ENCODE results near the gene ERICH6.
A peak's percentile ranks its signal among the peaks of the same experiment; 100 is the strongest.
"Not testable (repeated sequence)": the region's sequence is repeated elsewhere in the genome, so short reads cannot be mapped to it uniquely, and the experiment has no call there.

Gene ERICH6

GRCh38 chr3:150681057-150681456 is 22.7 kb downstream of the ERICH6 start:
- DNase-seq = no peak

GRCh38 chr3:150680562-150680961 is 23.2 kb downstream of the ERICH6 start:
- DNase-seq = no peak

GRCh38 chr3:150675587-150675986 is 28.1 kb downstream of the ERICH6 start:
- no peak for DNase-seq

- no peak for DNase-seq
Observed at GRCh38 chr3:150673966-150674365, 29.8 kb downstream of the ERICH6 start.

- DNase-seq = no peak
Observed at GRCh38 chr3:150666167-150666566, 37.6 kb downstream of the ERICH6 start.

- DNase-seq = no peak
Observed at GRCh38 chr3:150663461-150663860, 40.3 kb downstream of the ERICH6 start.

- DNase-seq = no peak
Observed at GRCh38 chr3:150662410-150663200, 41.1 kb downstream of the ERICH6 start.

- no peak for DNase-seq
Observed at GRCh38 chr3:150656316-150656715, 47.4 kb downstream of the ERICH6 start.

- DNase-seq = no peak
Observed at GRCh38 chr3:150653110-150653561, 50.6 kb downstream of the ERICH6 start.

- DNase-seq = no peak
Observed at GRCh38 chr3:150640256-150640655, 63.5 kb downstream of the ERICH6 start.

GRCh38 chr3:150639262-150639661 is 64.5 kb downstream of the ERICH6 start:
- DNase-seq = no peak

- DNase-seq = peak; percentile 25
Observed at GRCh38 chr3:150636258-150636657, 67.5 kb downstream of the ERICH6 start.

- DNase-seq = peak; percentile 19
Observed at GRCh38 chr3:150635526-150635925, 68.2 kb downstream of the ERICH6 start.

GRCh38 chr3:150635076-150635475 is 68.6 kb downstream of the ERICH6 start:
- no peak for DNase-seq

GRCh38 chr3:150631515-150632221 is 72.1 kb downstream of the ERICH6 start:
- DNase-seq = no peak

GRCh38 chr3:150627557-150627956 is 76.2 kb downstream of the ERICH6 start:
- no peak for DNase-seq

- no peak for DNase-seq
Observed at GRCh38 chr3:150626148-150626930, 77.4 kb downstream of the ERICH6 start.

- no peak for DNase-seq
Observed at GRCh38 chr3:150623945-150624344, 79.8 kb downstream of the ERICH6 start.

GRCh38 chr3:150622955-150623354 is 80.8 kb downstream of the ERICH6 start:
- not testable (repeated sequence) for DNase-seq

- no peak for DNase-seq
Observed at GRCh38 chr3:150620002-150620689, 83.6 kb downstream of the ERICH6 start.

GRCh38 chr3:150613709-150614480 is 89.8 kb downstream of the ERICH6 start:
- no peak for DNase-seq

- DNase-seq = no peak
Observed at GRCh38 chr3:150613034-150613433, 90.7 kb downstream of the ERICH6 start.

All from retina (tissue), 1 donor.